Measurements from ENCODE around the gene GNAI3.
"Not testable (repeated sequence)": the region's sequence is repeated elsewhere in the genome, so short reads cannot be mapped to it uniquely, and the experiment has no call there.

DNA sequence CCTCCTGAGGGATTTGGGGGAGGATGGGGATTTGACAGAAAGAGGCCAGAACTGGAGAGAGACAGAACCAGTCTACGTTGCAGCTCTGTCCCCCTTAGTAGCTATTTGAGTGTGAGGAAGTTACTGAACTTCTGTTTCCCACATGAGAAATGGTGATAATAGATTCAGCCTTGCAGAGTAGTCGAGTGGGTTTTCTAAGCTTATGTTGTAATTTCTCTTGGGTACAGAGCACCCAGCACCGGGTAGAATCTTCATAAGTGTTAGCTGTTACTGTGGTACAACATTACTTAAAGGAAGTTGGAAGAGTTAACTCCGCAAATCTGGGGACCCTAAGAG lies 112.2 kb downstream of the GNAI3 start:
- not testable (repeated sequence) for TF ChIP-seq POLR2AphosphoS5 (IDR thresholded peaks at IDR 0.05)
- TF ChIP-seq, protein P1, sequence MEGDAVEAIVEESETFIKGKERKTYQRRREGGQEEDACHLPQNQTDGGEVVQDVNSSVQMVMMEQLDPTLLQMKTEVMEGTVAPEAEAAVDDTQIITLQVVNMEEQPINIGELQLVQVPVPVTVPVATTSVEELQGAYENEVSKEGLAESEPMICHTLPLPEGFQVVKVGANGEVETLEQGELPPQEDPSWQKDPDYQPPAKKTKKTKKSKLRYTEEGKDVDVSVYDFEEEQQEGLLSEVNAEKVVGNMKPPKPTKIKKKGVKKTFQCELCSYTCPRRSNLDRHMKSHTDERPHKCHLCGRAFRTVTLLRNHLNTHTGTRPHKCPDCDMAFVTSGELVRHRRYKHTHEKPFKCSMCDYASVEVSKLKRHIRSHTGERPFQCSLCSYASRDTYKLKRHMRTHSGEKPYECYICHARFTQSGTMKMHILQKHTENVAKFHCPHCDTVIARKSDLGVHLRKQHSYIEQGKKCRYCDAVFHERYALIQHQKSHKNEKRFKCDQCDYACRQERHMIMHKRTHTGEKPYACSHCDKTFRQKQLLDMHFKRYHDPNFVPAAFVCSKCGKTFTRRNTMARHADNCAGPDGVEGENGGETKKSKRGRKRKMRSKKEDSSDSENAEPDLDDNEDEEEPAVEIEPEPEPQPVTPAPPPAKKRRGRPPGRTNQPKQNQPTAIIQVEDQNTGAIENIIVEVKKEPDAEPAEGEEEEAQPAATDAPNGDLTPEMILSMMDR (IDR thresholded peaks at IDR 0.05): not testable (repeated sequence)

Data from esophagus muscularis mucosa (tissue), 3 donors.